ENCODE measurements around the gene ARNT2. TPM values are rescaled to one million over a fixed set of nuclear protein-coding genes. Genes with fewer than 3 reads are reported as not detected.
"Not testable (repeated sequence)": the region's sequence is repeated elsewhere in the genome, so short reads cannot be mapped to it uniquely, and the experiment has no call there.

The ARNT2 gene
- polyA plus RNA-seq, 2 of the 4 experiments (the other 2 are of a cell fraction) = 8.9 to 17.0 TPM

- TF ChIP-seq HMGXB4 (CRISPR knock-in tag; IDR thresholded peaks at IDR 0.05; ENCODE audit: borderline replicate concordance) = no peak
- no peak for TF ChIP-seq PBX3 (IDR thresholded peaks at IDR 0.05)
- no peak for TF ChIP-seq POLR2A (IDR thresholded peaks at IDR 0.05; ENCODE audit: low read length)
- TF ChIP-seq HOXB5 (CRISPR knock-in tag; IDR thresholded peaks at IDR 0.05) = no peak
These were observed 239.3 kb downstream of the ARNT2 start (continued) for GRCh38 chr15:80643431-80643951.

- no peak for ATAC-seq
- Histone ChIP-seq H3K9me3 (peaks cover 10% of the 10 kb centered on the region), H3K4me2 (no peak overlapping the region), H3K27ac (no peak overlapping the region), H3K4me3 (no peak overlapping the region), H3K4me1 (no peaks in the 10 kb centered on the region)
- WGBS (ENCODE audit: missing lambda C conversion rate) = 36% methylated on average over 4 of the region's 4 CpGs
- POLR2A ChIA-PET = no interaction called here
- TF ChIP-seq RFX5 (IDR thresholded peaks at IDR 0.05) = no peak
- no peak for TF ChIP-seq JUN (IDR thresholded peaks at IDR 0.05)
- no peak for TF ChIP-seq HOXB13 (CRISPR knock-in tag; IDR thresholded peaks at IDR 0.05; ENCODE audit: low read depth)
- no peak for TF ChIP-seq SMC3 (IDR thresholded peaks at IDR 0.05)
- TF ChIP-seq FOSB (CRISPR knock-in tag; IDR thresholded peaks at IDR 0.05) = no peak
- TF ChIP-seq BCL3 (IDR thresholded peaks at IDR 0.05) = no peak
- TF ChIP-seq MAX (IDR thresholded peaks at IDR 0.05) = no peak
- FAIRE-seq = no peak
- DNase-seq (ENCODE audit: low read depth in 1 of 2, low spot score in 1 of 2) = no peak
- CTCF ChIA-PET = interaction anchor here (0.7 to 1.4 kb wide), 7 partner anchors 9 to 190 kb away, joined by 3 to 5 read pairs (median 3); no protein-coding TSS in a partner anchor
These were observed 241.4 kb downstream of the ARNT2 start for GRCh38 chr15:80645494-80646065.

GRCh38 chr15:80647424-80647823 is 243.2 kb downstream of the ARNT2 start:
- H3K4me1 ChIP-seq; ATAC-seq; CTCF ChIA-PET; DNase-seq (ENCODE audit: low read depth in 1 of 2, low spot score in 1 of 2); H3K27ac ChIP-seq; H3K4me3 ChIP-seq; FAIRE-seq; H3K4me2 ChIP-seq; POLR2A ChIA-PET: not testable (repeated sequence)
- 95% methylated on average over 14 of the region's 30 CpGs for WGBS (ENCODE audit: missing lambda C conversion rate)
- peaks cover 15% of the 10 kb centered on the region for H3K9me3 ChIP-seq

Other genes with a start within 250 kb of the ARNT2 start
- not detected in 2 replicates for gene CTXND1, start 152.2 kb upstream of the ARNT2 start, polyA plus RNA-seq (2011; rRNA removed)
- not detected in 3 replicates for gene CTXND1, start 152.2 kb upstream of the ARNT2 start, polyA plus RNA-seq (2017; fragmentation: RNase III; extraction: RNeasy Plus Mini Kit Qiagen cat#74134 plus additional on column Dnase treatment)

Measured in A549 (cell line).